ENCODE results near the gene TREH.

Gene TREH

GRCh38 chr11:118658429-118659313 lies 20.8 kb downstream of the TREH start:
- Histone ChIP-seq H3K27ac (peak overlapping the region in 6 of 11 experiments; percentile 25 to 48 (median 34); a peak in 8 of 22 replicates), H3K36me3 (peaks cover 0 to 30% (median 0%) of the 10 kb centered on the region in 11 experiments; a peak in 5 of 22 replicates), H3K27me3 (no peaks in the 10 kb centered on the region), H3K9me3 (replicated peaks in 1 of 11) (no peaks in the 10 kb centered on the region), H3K4me1 (peaks cover 0 to 20% (median 15%) of the 10 kb centered on the region in 10 experiments; a peak in 16 of 20 replicates), H3K4me3 (no peak overlapping the region), H3K4me2 (peak overlapping the region; percentile 15 to 69 (median 56); a peak in 20 of 22 replicates), H4K20me1 (peaks cover 0 to 13% (median 0%) of the 10 kb centered on the region in 11 experiments; a peak in 3 of 22 replicates), H3K9ac (peak overlapping the region in 6 of 11 experiments; percentile 4 to 47 (median 24); a peak in 4 of 22 replicates)
- TF ChIP-seq Cebpa-rat (IDR thresholded peaks at IDR 0.05) = no peak

- Histone ChIP-seq H3K36me3 (peaks cover 0 to 38% (median 0%) of the 10 kb centered on the region in 11 experiments; a peak in 6 of 22 replicates), H3K4me1 (peaks cover 0 to 28% (median 23%) of the 10 kb centered on the region in 10 experiments; a peak in 17 of 20 replicates), H4K20me1 (peaks cover 0 to 13% (median 0%) of the 10 kb centered on the region in 11 experiments; a peak in 4 of 22 replicates), H3K4me3 (no peak overlapping the region), H3K9me3 (replicated peaks in 1 of 11) (no peaks in the 10 kb centered on the region), H3K27ac (peak overlapping the region in 3 of 11 experiments; percentile 28 to 40 (median 38); a peak in 4 of 22 replicates), H3K9ac (peak overlapping the region in 3 of 11 experiments; percentile 18 to 29 (median 19); a peak in 3 of 22 replicates), H3K27me3 (no peaks in the 10 kb centered on the region), H3K4me2 (peak overlapping the region in 9 of 11 experiments; percentile 39 to 69 (median 61); a peak in 14 of 22 replicates)
- no peak for TF ChIP-seq Cebpa-rat (IDR thresholded peaks at IDR 0.05)
Measured at GRCh38 chr11:118657709-118658428, 21.6 kb downstream of the TREH start.

- H3K36me3 ChIP-seq = peaks cover 0 to 44% (median 0%) of the 10 kb centered on the region in 11 experiments; a peak in 6 of 22 replicates
- H3K4me1 ChIP-seq = peaks cover 0 to 34% (median 30%) of the 10 kb centered on the region in 10 experiments; a peak in 17 of 20 replicates
- peaks cover 0 to 17% (median 0%) of the 10 kb centered on the region in 11 experiments; a peak in 4 of 22 replicates for H4K20me1 ChIP-seq
- H3K4me3 ChIP-seq = no peak overlapping the region
- no peak overlapping the region; a peak in 1 of 22 replicates for H3K9ac ChIP-seq
- no peak overlapping the region for H3K4me2 ChIP-seq
- no peak for TF ChIP-seq Cebpa-rat (IDR thresholded peaks at IDR 0.05)
- no peaks in the 10 kb centered on the region for H3K27me3 ChIP-seq
- no peak overlapping the region for H3K27ac ChIP-seq
- H3K9me3 ChIP-seq (replicated peaks in 1 of 11) = no peaks in the 10 kb centered on the region
Measured at GRCh38 chr11:118657238-118657637, 22.2 kb downstream of the TREH start.

GRCh38 chr11:118656563-118657165 lies 22.8 kb downstream of the TREH start:
- H3K9ac ChIP-seq = no peak overlapping the region; a peak in 1 of 22 replicates
- TF ChIP-seq Cebpa-rat (IDR thresholded peaks at IDR 0.05) = no peak
- H3K36me3 ChIP-seq = peaks cover 0 to 50% (median 0%) of the 10 kb centered on the region in 11 experiments; a peak in 6 of 22 replicates
- no peak overlapping the region for H3K27ac ChIP-seq
- no peak overlapping the region for H3K4me2 ChIP-seq
- H3K9me3 ChIP-seq (replicated peaks in 1 of 11) = no peaks in the 10 kb centered on the region
- peaks cover 0 to 39% (median 34%) of the 10 kb centered on the region in 10 experiments; a peak in 17 of 20 replicates for H3K4me1 ChIP-seq
- no peak overlapping the region for H3K4me3 ChIP-seq
- peaks cover 0 to 17% (median 0%) of the 10 kb centered on the region in 11 experiments; a peak in 4 of 22 replicates for H4K20me1 ChIP-seq
- H3K27me3 ChIP-seq = no peaks in the 10 kb centered on the region

DNA sequence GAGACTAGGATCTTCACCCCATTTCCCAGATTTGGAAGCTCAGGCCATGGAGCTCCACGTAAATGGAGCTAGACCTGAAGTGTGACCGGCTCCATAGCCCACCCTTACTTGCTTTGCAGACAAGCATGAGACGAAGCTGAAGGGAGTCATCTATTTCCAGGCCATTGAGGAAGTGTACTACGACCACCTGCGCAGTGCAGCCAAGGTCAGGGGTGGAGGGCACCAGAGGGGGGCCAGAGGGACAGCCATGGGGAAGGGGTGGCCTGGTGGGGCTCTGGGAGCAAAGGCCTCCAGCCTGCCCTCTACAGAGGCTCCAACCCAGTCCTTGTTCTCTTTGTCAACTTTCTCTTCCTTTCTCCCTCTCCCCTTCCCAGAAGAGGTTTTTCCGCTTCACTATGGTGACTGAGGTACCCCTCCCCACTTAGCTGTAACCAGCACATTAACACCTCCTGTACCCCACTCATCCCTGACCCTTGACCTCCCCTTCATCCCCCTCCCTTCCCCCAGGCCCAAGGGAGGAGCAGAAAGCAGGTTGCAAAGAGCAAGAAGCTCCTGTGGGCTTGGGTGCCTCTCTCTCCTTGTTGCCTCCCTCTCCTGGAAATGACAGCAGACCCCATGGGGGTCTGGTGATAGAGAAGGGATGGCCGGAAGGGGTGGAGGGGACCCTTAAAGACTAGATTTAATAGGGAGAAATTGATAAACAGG lies 23.8 kb downstream of the TREH start:
- no peak for TF ChIP-seq Cebpa-rat (IDR thresholded peaks at IDR 0.05)
- Histone ChIP-seq H4K20me1 (peaks cover 0 to 17% (median 0%) of the 10 kb centered on the region in 11 experiments; a peak in 4 of 22 replicates), H3K27me3 (no peaks in the 10 kb centered on the region)

GRCh38 chr11:118653684-118654390 lies 25.6 kb downstream of the TREH start:
- H3K4me3 ChIP-seq = no peak overlapping the region
- H3K27me3 ChIP-seq = no peaks in the 10 kb centered on the region
- peaks cover 0 to 78% (median 10%) of the 10 kb centered on the region in 11 experiments; a peak in 12 of 22 replicates for H3K36me3 ChIP-seq
- H3K9ac ChIP-seq = no peak overlapping the region
- peak overlapping the region in 2 of 11 experiments; percentile 57 to 60; a peak in 3 of 22 replicates for H3K4me2 ChIP-seq
- TF ChIP-seq Cebpa-rat (IDR thresholded peaks at IDR 0.05) = no peak
- H3K27ac ChIP-seq = no peak overlapping the region
- no peaks in the 10 kb centered on the region for H3K9me3 ChIP-seq (replicated peaks in 1 of 11)
- H3K4me1 ChIP-seq = peaks cover 0 to 32% (median 27%) of the 10 kb centered on the region in 10 experiments; a peak in 17 of 20 replicates
- peaks cover 0 to 11% (median 0%) of the 10 kb centered on the region in 11 experiments; a peak in 2 of 22 replicates for H4K20me1 ChIP-seq

More for the DNA sequence above, 23.8 kb downstream of the TREH start:
- no peak overlapping the region for H3K27ac ChIP-seq
- H3K4me2 ChIP-seq = no peak overlapping the region
- H3K36me3 ChIP-seq = peaks cover 0 to 60% (median 4%) of the 10 kb centered on the region in 11 experiments; a peak in 11 of 22 replicates
- H3K4me1 ChIP-seq = peaks cover 0 to 39% (median 34%) of the 10 kb centered on the region in 10 experiments; a peak in 17 of 20 replicates
- H3K9me3 ChIP-seq (replicated peaks in 1 of 11) = no peaks in the 10 kb centered on the region
- H3K9ac ChIP-seq = no peak overlapping the region; a peak in 1 of 22 replicates
- H3K4me3 ChIP-seq = no peak overlapping the region

- peak overlapping the region in 5 of 11 experiments; percentile 1 to 46 (median 12); a peak in 3 of 22 replicates for H3K27ac ChIP-seq
- H3K4me3 ChIP-seq = no peak overlapping the region
- peaks cover 0 to 22% (median 19%) of the 10 kb centered on the region in 10 experiments; a peak in 17 of 20 replicates for H3K4me1 ChIP-seq
- H4K20me1 ChIP-seq = peaks cover 0 to 11% (median 0%) of the 10 kb centered on the region in 11 experiments; a peak in 2 of 22 replicates
- peak overlapping the region in 3 of 11 experiments; percentile 6 to 25 (median 20); a peak in 4 of 22 replicates for H3K9ac ChIP-seq
- no peak for TF ChIP-seq Cebpa-rat (IDR thresholded peaks at IDR 0.05)
- H3K4me2 ChIP-seq = peak overlapping the region in 9 of 11 experiments; percentile 3 to 73 (median 60); a peak in 17 of 22 replicates
- H3K36me3 ChIP-seq = peaks cover 0 to 88% (median 10%) of the 10 kb centered on the region in 11 experiments; a peak in 13 of 22 replicates
- H3K27me3 ChIP-seq = no peaks in the 10 kb centered on the region
- no peaks in the 10 kb centered on the region for H3K9me3 ChIP-seq (replicated peaks in 1 of 11)
Measured at GRCh38 chr11:118652681-118653181, 26.7 kb downstream of the TREH start.

Measured in BLaER1 treated with 17β-estradiol and CSF1 and Interleukin-3, amounts not matched to agents 10 nM and 100 nM (cell line).